SIG-M5 (cell line): ENCODE measurements around the gene DAB2.
A peak's percentile ranks its signal among the peaks of the same experiment; 100 is the strongest.

ENCODE experiments used
- DNase-seq: peaks from one replicate; lab custom pipeline; 2025; lab: John Stamatoyannopoulos, UW

The DAB2 gene

DNA sequence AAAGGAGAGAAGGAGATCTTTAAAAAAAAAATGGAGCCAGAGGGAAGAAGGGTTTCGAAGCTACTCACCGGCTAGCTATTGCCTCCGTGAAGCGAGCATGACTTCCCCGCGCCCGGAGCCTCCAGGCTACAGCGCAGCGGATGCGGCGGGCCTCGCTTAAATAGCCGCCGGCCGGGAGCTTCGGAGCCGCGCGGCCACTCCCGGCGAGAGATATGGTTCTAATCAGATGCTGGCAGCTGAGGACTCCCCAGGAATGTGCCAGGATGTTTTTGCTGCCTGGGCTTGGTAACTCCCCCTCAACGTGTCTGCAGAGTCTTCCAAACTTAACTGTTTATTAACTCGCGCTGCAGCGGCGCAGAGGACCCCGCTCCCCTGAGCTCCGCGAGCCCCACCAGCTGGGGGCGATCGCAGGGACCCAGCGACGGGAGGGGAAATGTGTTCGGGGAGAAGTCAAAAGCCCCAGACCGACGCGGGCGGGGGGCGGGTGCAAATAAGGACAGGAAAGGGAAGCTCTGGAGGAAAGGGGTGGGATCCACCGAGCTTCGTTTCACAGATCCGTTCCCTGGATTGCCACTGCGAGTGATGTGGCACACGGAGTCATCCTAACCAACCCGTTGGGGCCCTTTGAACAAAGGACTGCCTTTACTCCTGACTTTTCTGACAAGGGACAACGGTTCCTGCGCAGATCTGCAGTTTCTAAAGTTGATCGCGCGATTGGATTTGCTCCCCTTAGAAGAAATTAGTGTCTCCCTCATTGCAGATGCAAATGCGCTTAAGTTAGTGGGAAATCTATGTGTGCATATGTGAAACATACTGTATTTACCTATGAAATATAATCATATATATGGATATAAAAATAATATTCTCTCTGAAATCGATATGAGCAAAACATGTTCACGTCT is at the start of gene DAB2:
TSS of gene DAB2 (minus strand) at position 245 of the 902 bp plus-strand sequence. CDS start 30,660 bp downstream, outside the sequence.
- no peak for DNase-seq

DNA sequence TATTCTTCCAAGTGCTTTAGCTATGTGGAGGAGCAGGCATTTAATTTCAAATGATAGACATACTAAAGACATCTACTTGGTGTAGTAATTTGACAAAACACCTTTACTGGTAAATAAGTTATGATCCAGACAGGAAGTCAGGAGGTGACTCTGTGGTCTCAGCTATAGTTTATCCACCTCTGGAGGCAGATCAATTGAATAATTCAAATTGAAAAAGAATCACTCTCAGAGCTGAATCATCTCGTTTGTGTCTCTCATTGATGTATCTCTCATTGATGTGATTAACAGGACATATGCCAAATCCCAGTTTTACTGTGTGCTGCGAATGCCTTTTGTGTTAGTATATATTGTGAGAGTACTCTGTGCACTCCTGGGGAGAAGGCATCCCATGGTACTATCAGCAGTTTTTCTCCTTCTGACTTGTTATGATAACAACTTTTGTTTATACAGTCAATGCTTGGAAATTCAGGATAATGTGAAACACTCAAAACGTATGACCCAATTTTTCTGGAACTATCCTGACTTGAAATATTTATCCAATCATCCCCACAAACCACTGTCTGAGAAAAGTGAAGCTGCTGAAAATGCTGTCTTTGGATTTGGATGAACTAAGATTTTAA is 48.5 kb upstream of the DAB2 start:
- no peak for DNase-seq

DNA sequence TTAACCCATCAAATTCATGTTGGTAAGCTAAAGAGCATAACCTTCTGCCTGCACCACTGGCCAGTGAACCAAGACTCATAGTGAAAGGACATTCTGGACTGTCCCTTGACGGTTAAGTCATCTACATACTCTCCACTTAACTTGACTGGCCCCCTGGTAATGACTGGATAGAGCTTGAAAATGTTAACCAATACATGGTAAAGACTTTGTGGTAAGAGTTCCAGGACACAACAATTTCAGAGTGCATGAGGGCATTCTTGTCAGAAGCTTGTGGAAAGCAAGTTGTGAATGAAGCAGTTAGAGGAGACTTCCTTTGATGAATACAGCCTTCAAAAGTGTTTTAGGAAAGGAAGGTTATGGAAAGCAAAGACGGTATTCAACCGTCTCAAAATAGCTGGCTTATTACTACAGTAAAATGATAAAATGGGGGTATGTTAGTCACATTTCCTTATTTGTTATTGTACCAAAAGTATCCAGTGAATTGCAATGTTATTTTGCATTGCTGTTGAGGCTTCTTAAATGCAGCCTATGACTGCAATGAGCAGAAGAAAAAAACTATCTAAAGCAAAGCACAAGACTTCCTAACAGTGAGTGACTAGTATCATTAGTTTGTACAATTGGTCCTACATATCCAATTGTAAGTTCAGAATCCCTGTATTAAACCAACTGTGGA is 47.2 kb upstream of the DAB2 start:
- no peak for DNase-seq

DNA sequence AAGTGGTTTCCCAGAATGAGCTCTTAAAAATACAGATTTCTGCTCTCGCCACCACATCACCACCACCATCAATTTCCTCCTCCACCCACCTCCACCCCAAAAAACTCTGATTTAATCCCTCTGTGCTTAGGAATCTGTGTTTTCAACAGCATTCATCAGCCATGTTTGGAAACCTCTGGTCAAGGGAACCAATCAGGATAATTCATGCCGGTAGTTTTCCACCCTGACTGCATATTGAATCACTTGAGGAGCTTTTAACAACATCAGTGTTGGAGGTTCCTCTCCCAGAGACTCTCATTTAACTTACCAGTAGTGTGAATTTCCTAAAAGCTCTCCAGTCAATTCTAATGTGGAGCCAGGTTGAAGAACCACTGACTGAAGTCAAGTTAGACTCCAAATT is 46.0 kb upstream of the DAB2 start:
- DNase-seq = no peak

DNA sequence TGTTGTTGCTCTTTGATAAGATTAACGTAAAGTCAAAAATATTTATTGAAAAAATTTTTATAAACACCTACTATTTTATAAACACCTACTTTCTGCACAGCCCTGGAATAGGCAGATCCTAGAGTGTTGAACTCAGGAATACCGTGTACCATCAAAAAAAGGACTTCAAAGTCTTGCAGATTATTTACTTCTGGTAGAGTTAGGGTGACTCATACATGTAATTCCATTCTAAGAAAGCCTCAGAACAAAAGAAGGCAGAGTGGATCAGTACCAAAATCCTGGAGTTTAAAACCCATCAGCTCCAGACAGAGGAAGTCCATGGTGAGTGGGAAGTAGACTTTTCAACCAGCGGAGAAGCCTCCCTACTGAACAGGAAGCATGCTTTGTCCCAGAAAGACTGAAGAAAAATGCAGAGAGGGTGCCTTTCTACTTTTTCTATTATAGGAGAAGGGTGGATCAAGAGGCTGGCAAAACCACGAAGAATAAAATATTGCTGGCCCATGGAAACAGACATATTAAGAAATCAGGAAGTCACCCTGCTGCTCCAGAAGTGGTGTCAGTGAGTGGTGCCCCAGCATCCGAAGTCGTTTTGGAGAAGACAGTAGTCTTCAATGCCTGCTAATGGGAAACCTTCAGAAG is 45.1 kb upstream of the DAB2 start:
- no peak for DNase-seq

DNA sequence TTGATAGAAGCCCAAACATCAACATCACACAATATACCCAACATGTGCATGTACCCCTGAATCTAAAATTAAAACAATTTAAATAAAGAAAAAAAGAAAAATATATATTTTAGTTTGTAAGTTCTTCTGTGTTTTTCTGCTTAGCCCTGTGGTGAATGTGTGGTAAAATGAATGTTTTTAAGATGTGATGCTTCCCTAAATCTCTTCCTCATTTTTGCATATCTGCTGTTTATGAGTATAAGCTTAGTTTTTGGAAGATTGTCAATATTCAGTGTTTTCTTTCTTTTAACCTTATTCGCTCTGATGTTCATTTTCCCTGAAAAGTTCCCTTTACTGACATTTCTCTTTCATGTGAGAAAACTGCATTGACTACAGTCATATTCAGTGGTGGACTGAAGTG is 44.4 kb upstream of the DAB2 start:
- DNase-seq = peak; percentile 7

DNA sequence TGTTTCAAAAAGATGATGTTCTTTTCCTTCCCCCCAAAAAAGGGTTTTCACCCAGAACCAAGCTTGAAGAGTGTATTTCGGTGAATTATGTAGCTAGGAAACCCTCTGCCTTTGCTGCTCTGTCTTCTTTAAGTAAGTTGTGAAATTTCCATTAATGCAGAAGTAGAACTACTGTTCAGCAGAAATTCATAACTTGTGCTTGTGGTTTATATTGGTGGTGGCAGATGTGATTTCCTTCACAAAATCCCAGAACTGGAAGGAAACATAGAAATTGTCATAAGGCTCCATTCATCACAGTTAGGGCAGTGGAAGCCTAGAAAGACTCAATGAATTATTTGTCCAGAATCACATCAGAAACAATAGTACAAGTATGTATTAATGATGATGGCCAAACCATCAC is 42.1 kb upstream of the DAB2 start:
- DNase-seq = peak; percentile 20

DNA sequence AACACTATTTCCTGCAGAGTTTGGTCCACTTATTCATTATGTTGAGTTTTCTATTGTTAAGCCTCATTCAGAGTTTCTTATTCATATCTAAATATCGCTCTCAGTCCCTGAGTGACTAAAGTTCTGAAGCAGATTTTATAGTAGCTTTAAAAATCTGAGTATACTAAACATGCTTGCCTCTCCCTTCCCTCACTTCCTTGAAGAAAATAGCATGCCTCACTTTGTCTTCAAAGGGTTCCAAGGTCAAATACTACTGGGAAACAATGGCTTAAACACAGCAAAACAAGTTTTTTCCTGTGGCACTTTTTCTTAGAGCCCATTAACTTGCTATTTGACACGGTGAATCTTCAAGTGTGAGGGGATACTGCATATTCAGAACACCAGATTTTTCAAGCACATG is 41.1 kb upstream of the DAB2 start:
- DNase-seq = no peak

DNA sequence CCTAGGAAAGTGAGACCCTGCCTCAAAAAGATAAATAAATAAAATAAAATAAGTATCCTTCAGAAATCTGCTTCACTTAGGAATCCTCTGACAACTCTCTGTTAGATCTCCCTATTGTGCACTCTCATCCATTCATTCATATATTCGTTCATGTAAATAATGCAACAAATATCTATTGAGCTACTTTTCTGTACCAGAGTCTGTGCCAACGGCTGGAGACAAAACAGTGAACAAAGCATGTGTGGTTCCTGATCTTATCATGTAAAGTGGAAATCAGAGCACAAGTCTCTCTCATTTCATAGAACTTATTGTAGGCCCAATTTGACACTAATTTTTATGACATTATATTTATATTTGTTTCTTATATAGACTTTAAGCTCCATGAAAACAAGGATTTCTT is 40.3 kb upstream of the DAB2 start:
- no peak for DNase-seq

DNA sequence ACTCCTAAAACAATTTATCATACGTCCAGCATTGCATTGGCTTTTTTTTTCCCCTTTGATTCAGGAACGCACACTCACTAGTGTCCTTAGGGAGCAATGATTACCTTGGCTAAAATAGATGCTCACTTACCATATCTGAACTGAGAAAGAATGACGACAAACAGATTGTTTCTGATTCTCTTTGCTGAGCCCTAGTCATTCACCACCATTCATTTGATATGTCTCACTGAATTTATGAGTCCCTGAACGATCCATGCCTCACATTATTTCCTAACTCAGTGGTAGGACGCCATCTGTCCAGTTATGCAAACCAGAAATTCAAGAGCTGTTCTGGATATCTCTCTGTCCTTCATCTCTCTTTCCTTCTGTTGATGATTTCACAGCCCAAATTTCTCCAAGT is 39.3 kb upstream of the DAB2 start:
- DNase-seq = no peak

DNA sequence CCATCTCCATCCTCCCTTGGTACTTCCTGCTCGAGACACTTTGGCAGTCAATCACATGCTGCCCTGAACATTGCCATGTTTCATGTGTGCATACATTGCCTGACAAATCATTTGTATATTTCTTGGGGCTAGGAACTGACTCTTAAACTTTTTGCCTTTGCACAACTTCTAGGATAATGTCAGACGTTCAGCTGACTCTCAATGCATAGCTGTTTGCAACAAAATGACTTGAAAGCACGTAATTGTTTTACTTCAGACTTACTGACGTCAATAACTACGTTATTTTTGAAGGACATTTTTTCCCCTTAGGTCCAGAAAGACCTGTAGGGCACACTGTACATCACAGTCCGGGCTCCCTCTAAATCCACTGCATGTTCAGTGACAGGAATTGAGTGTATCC is 37.4 kb upstream of the DAB2 start:
- no peak for DNase-seq

DNA sequence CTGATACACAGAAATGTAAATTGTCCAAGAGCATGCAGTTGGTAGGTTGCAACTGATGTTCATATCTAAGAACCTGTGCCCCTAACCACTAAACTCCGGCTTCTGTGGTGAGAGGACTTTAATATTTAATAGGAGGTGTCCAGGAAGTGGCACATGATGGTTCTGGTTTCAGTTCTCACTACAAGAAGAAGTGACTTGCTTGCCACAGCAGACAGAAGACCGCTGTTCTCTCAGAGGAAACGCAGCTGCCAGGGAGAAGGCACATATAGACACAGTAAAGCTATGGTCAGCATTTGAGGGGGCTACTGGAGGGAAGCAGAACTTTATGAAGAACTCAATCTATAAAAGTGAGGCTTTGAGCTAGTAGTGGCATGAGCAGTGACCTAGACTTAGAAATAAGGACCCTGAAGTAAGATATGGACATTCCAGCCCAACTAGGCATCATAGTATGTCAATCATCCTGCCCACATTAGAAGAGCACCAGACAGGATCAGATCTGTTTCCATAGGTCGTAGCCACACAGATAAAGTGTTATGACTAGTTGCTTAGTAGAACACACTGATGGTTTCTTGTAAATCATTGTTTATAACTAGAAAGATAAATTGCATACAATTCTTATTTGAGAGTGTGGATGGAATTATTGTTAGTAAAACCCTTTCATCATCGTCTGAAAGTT is 36.4 kb upstream of the DAB2 start:
- DNase-seq = peak; percentile 27

DNA sequence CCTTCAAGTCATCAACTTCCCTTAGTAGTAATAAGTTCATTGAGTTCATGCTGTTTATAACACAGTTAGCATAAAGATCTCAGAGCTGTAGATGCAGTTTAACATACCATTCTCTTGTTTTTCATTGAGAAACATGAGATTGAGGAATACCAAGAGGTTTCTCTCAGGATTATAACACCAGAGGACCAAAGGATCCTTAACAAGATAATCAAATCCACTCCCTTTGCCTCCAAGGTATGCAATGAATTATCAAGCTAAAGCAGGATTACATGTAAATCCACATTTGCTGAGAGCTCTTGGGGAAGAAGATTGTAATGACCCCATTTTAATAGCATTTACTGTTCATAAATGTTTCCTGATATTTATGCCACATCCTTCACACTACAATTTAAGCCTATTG is 35.1 kb upstream of the DAB2 start:
- DNase-seq = no peak

DNA sequence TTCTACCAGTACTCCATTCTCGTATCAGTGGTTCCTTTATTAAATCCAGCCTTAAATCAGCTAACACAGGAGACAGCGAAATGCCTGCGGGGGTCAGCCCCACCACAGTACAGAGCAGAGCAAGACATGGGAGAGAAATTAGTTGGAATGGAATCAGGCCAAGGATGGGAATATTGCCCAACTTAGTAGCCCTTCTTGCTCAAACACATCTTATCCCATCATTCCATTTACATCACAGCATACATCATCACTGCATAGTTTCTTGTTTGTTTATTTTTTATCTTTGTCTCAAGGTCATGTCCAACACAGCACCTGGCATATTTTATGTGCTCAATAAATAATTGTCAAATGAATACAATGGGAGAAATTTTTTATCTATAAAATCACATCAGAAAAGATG is 34.3 kb upstream of the DAB2 start:
- DNase-seq = no peak

DNA sequence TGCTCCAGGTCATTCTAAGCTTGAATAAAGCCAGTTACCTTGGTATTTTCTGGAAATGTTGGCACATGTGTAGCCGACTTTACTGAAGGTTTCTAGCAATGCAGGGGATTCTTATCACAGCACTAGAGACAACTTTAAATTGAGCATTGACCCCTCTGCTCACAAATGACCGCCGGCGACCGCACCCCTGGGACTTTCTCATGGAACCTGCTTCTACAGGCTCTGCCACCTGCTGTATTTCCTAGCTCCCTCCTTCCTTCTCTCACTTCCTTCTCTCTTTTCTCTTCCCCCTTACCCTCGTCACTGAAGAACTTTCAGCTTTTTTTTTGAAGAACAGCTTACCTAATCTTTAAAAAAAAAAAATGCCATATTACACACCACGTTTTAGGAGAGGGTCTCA is 30.9 kb upstream of the DAB2 start:
- DNase-seq = no peak

DNA sequence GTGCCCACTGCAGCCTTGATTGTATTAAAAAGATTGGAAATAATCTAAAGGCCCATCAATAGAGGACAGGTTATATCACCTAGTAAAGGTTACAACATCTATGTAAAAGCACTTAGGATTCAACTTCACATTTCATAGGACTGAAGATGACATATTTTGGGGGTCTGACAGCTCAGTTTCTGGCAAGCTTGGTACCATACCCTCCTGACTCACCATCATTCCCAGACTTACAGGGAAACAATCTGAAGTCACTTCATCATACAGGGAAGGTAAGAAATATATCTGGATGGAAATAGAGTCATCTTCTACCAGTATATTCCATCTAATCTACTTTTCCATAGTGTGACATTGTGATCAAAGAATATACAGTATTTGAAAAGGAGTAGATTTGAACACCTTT is 28.8 kb upstream of the DAB2 start:
- DNase-seq = no peak

DNA sequence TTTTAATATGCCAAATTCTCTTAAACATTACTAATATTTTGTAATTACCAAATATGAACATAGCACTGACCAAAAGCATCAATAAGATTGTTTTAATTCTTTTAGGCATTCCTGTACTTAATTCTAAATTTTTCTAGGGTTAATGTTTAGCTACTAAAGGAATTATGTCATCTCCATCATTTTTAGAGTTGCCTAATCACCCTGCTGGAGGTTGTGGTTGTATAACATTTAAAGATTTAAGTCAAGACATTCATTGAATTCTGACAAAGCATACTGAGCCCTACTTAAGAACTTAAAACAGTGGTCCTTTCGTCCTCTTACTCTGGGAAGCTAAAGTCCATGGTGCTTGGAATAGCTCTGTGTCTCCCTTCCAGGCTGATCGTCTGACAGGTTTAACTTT is 28.1 kb upstream of the DAB2 start:
- DNase-seq = no peak

DNA sequence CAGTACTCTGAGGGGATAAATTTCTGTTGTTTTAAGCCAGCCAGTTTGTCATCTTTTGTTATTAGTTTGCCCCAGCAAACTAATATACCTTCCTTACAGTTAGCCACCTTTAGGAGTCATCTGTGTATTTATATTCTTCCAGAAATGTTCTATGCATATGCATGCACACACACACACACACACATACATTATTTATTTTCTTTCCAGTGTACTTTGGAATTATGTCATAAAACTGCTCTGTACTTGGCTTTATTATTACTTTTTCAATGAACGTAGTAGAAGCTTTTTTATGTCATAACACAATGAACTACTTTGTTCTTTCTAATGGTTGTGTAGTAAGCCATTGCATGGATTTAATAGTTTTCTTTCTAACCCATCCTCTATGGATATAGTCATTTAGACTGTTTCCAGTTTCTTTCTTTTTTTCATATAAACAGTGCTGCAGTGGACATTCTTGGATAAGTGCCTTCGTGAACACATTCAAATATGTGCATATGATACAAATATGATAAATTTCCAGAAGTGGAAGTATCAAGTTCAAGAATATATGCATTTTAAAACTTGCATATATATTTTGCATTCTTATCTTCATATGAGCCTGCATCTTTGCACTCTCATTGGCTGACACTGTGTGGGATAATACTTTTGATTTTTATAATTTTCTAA is 26.6 kb upstream of the DAB2 start:
- DNase-seq = no peak

DNA sequence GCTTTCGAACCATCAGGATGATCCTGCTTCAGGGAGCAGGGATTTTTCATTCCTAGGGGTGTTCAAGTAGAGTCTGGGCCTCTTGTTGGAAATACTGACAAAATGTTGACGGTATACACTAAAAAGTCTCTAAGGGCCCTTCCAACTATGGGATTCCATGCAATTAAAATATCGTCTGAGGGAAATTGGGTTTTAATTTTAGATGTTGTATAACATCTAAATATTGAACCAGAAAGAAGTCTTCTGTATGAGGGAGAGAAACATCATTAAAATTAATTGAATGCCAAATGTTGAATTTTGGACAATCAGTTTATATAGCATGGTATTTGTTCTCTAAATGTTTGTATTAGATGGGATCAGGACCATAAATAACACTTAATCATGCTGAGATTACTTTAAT is 25.7 kb upstream of the DAB2 start:
- DNase-seq = no peak

DNA sequence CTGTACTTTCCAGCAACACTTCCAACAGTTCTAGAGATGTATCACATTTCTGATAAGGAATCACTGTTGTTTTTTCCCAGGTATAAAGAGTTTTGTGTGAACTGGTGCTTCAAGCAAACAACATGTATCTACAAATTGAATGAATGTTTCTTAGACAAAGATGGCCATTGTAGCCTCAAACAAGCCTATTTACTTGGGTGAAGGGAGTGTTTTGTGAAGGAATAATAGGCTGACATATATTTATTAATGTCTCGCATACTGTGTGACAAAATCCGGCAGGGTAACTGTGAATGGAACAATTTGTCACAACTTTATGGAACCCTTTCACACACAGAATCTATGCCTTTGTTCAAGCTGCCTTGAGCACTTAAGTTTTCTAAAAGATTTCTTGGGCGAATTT is 24.8 kb upstream of the DAB2 start:
- no peak for DNase-seq

DNA sequence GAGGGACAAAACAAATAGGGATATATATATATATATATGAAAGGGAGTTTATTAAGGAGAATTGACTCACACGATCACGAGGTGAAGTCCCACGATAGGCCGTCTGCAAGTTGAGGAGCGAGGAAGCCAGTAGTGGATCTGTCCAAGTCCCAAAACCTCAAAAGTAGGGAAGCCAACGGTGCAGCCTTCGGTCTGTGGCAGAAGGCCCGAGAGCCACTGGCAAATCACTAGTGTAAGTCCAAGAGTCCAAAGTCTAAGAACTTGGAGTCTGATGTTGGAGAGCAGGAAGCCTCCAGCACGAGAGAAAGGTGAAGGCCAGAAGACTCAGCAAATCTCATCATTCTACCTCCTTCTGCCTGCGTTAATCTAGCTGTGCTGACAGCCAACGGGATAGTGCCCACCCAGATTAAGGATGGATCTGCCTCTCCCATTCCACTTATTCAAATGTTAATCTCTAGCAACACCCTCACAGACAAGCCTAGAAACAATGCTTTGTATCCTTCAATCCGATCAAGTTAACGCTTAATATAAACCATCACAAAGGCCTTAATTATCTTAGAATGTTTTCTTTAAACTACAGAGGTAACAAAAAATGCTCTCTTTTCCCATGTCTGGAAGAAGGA is 23.8 kb upstream of the DAB2 start:
- no peak for DNase-seq
